ENCODE results near the gene CADPS.

DNA sequence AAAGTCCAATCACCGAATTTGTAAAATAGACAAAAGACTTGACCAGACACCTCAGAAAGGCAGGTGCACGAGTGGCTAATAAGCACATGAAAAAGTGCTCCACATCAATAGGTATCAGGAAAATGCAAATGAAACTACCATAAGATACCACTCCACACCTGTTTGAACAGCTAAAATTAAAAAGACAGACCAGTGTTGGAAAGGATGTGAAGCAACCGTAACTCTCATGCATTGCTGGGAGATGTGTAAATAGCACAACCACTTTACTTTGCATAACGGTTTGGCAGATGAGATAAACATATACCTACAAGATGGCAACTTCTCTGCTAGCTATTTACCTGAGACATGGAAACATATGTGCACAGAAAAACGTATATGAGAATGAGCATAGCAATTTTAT is 56.9 kb downstream of the CADPS start:
- TF ChIP-seq, protein P1, sequence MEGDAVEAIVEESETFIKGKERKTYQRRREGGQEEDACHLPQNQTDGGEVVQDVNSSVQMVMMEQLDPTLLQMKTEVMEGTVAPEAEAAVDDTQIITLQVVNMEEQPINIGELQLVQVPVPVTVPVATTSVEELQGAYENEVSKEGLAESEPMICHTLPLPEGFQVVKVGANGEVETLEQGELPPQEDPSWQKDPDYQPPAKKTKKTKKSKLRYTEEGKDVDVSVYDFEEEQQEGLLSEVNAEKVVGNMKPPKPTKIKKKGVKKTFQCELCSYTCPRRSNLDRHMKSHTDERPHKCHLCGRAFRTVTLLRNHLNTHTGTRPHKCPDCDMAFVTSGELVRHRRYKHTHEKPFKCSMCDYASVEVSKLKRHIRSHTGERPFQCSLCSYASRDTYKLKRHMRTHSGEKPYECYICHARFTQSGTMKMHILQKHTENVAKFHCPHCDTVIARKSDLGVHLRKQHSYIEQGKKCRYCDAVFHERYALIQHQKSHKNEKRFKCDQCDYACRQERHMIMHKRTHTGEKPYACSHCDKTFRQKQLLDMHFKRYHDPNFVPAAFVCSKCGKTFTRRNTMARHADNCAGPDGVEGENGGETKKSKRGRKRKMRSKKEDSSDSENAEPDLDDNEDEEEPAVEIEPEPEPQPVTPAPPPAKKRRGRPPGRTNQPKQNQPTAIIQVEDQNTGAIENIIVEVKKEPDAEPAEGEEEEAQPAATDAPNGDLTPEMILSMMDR (IDR thresholded peaks at IDR 0.05 in 2 of 3, conservative IDR thresholded peaks at IDR 0.05 in 1 of 3; ENCODE audit: insufficient read depth in 2 of 3, low read depth in 1 of 3, low read length in 3 of 3): no peak
- TF ChIP-seq RCOR1 (IDR thresholded peaks at IDR 0.05; ENCODE audit: borderline replicate concordance in 1 of 2, low read depth in 2 of 2, low read length in 2 of 2): no peak
- TF ChIP-seq, protein P2, sequence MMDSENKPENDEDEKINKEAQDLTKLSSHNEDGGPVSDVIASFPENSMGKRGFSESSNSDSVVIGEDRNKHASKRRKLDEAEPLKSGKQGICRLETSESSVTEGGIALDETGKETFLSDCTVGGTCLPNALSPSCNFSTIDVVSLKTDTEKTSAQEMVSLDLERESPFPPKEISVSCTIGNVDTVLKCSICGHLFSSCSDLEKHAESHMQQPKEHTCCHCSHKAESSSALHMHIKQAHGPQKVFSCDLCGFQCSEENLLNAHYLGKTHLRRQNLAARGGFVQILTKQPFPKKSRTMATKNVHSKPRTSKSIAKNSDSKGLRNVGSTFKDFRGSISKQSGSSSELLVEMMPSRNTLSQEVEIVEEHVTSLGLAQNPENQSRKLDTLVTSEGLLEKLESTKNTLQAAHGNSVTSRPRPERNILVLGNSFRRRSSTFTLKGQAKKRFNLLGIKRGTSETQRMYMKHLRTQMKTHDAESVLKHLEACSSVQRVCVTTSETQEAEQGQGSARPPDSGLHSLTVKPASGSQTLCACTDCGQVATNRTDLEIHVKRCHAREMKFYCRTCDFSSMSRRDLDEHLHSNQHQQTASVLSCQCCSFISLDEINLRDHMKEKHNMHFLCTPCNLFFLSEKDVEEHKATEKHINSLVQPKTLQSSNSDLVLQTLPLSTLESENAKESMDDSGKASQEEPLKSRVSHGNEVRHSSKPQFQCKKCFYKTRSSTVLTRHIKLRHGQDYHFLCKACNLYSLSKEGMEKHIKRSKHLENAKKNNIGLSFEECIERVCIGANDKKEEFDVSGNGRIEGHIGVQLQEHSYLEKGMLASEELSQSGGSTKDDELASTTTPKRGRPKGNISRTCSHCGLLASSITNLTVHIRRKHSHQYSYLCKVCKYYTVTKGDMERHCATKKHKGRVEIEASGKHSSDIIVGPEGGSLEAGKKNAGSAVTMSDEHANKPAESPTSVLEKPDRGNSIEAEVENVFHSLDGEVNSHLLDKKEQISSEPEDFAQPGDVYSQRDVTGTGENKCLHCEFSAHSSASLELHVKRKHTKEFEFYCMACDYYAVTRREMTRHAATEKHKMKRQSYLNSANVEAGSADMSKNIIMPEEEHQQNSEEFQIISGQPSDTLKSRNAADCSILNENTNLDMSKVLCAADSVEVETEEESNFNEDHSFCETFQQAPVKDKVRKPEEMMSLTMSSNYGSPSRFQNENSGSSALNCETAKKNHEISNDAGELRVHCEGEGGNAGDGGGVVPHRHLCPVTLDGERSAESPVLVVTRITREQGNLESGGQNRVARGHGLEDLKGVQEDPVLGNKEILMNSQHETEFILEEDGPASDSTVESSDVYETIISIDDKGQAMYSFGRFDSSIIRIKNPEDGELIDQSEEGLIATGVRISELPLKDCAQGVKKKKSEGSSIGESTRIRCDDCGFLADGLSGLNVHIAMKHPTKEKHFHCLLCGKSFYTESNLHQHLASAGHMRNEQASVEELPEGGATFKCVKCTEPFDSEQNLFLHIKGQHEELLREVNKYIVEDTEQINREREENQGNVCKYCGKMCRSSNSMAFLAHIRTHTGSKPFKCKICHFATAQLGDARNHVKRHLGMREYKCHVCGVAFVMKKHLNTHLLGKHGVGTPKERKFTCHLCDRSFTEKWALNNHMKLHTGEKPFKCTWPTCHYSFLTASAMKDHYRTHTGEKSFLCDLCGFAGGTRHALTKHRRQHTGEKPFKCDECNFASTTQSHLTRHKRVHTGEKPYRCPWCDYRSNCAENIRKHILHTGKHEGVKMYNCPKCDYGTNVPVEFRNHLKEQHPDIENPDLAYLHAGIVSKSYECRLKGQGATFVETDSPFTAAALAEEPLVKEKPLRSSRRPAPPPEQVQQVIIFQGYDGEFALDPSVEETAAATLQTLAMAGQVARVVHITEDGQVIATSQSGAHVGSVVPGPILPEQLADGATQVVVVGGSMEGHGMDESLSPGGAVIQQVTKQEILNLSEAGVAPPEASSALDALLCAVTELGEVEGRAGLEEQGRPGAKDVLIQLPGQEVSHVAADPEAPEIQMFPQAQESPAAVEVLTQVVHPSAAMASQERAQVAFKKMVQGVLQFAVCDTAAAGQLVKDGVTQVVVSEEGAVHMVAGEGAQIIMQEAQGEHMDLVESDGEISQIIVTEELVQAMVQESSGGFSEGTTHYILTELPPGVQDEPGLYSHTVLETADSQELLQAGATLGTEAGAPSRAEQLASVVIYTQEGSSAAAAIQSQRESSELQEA (IDR thresholded peaks at IDR 0.05; ENCODE audit: low read depth): no peak

Data from K562 (cell line).